ENCODE data around the gene LHX3. TPM values are rescaled to one million over a fixed set of nuclear protein-coding genes. Genes with fewer than 3 reads are reported as not detected.

The LHX3 gene
- total RNA-seq, 1 donor from 2014 or later = not detected

DNA sequence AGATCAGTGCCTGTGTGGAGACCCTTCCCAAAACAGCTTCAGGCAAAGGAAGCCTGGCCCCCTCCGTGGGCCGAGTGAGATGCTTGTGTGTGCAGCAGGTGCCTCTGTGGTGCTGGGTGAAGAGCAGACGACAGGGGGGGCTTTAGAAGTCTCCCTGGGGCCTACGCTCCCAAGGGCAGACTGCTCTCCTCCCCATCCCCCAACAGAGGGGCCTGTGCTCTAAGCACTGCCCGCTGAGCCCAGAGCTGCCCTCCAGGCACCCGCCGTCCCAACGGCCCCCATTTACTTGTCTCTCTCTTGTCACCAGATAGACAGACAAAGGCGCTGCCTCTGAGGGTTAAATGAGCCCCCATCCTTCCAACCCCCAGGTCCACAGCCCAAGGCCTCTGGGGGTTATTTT lies 2.7 kb upstream of the LHX3 start:
- Histone ChIP-seq H3K4me3 (no peak overlapping the region), H3K4me1 (no peaks in the 10 kb centered on the region), H3K9me3 (no peaks in the 10 kb centered on the region), H3K27ac (no peak overlapping the region), H3K27me3 (no peaks in the 10 kb centered on the region), H3K36me3 (peaks cover 0 to 5% of the 10 kb centered on the region in 2 donors)
- intact Hi-C loops (cut with DNase I) = no loop called here
- TF ChIP-seq, protein P1, sequence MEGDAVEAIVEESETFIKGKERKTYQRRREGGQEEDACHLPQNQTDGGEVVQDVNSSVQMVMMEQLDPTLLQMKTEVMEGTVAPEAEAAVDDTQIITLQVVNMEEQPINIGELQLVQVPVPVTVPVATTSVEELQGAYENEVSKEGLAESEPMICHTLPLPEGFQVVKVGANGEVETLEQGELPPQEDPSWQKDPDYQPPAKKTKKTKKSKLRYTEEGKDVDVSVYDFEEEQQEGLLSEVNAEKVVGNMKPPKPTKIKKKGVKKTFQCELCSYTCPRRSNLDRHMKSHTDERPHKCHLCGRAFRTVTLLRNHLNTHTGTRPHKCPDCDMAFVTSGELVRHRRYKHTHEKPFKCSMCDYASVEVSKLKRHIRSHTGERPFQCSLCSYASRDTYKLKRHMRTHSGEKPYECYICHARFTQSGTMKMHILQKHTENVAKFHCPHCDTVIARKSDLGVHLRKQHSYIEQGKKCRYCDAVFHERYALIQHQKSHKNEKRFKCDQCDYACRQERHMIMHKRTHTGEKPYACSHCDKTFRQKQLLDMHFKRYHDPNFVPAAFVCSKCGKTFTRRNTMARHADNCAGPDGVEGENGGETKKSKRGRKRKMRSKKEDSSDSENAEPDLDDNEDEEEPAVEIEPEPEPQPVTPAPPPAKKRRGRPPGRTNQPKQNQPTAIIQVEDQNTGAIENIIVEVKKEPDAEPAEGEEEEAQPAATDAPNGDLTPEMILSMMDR (IDR thresholded peaks at IDR 0.05) = no peak
- TF ChIP-seq POLR2A (IDR thresholded peaks at IDR 0.05) = no peak
- no peak for TF ChIP-seq POLR2AphosphoS5 (IDR thresholded peaks at IDR 0.05; ENCODE audit: insufficient read depth in 1 of 2, low read depth in 1 of 2)
- DNase-seq (ENCODE audit: extremely low spot score in 2 of 2) = no peak

DNA sequence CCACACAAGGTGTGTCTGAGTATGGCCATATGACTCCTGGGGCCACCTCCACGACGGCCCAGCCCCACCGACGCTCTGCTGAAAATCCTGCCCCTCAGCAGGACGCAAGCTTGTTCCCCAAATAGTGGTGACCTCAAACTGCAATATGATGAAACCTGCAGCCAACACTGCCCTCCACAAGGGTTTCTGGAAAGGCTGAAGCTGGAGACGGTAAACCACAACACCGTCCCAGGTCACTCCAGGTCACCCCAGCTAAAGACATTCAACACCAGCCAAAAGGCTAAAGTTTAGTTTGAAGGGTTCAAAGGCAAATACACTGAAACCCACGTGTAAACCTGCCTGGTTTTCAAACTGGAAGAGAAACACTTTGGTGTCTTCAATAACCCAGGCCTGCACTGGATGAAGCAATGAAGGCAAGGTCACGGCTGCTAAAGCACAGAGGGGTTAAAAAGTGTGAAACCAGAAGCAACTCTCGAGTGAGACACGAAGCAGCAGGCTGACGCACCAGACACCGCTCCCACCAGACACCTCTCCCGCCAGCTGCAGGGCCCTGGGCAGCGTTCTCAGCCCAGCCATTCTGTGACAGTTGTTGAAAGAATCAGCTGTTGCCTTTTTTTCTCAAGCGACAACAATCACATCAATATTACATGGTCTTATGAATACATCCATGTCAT lies 1.8 kb upstream of the LHX3 start:
- no peak for DNase-seq (ENCODE audit: extremely low spot score in 2 of 2)
- no peak overlapping the region for H3K27ac ChIP-seq

DNA sequence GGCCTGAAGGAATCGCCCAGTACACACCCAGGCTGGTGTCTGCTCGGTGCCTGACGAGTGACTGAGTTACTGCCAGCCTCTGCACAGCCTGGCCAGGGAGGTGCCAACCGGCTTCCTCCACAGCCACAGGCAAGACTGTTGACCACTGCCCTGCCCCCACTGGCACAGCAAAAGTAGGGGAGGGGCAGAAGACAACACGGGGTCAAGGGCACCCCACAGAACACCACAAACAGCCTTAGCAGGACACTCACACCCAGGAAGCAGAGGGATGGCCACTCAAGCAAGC lies 722 bp upstream of the LHX3 start:
- H3K4me3 ChIP-seq = no peak overlapping the region
- H3K27ac ChIP-seq = no peak overlapping the region
- H3K27me3 ChIP-seq = no peaks in the 10 kb centered on the region
- DNase-seq (ENCODE audit: extremely low spot score in 2 of 2) = no peak
- intact Hi-C loops (cut with DNase I) = no loop called here
- no peaks in the 10 kb centered on the region for H3K36me3 ChIP-seq
- no peaks in the 10 kb centered on the region for H3K4me1 ChIP-seq
- H3K9me3 ChIP-seq = no peaks in the 10 kb centered on the region
- TF ChIP-seq, protein P1 (IDR thresholded peaks at IDR 0.05) = no peak
- TF ChIP-seq POLR2A (IDR thresholded peaks at IDR 0.05) (no peak), POLR2AphosphoS5 (IDR thresholded peaks at IDR 0.05; ENCODE audit: insufficient read depth in 1 of 2, low read depth in 1 of 2) (no peak)

More for the DNA sequence above, 1.8 kb upstream of the LHX3 start:
- no peak for TF ChIP-seq POLR2A (IDR thresholded peaks at IDR 0.05)
- intact Hi-C loops (cut with DNase I) = no loop called here
- H3K4me3 ChIP-seq = no peak overlapping the region
- H3K36me3 ChIP-seq = no peaks in the 10 kb centered on the region
- H3K4me1 ChIP-seq = no peaks in the 10 kb centered on the region
- H3K9me3 ChIP-seq = no peaks in the 10 kb centered on the region
- no peaks in the 10 kb centered on the region for H3K27me3 ChIP-seq

DNA sequence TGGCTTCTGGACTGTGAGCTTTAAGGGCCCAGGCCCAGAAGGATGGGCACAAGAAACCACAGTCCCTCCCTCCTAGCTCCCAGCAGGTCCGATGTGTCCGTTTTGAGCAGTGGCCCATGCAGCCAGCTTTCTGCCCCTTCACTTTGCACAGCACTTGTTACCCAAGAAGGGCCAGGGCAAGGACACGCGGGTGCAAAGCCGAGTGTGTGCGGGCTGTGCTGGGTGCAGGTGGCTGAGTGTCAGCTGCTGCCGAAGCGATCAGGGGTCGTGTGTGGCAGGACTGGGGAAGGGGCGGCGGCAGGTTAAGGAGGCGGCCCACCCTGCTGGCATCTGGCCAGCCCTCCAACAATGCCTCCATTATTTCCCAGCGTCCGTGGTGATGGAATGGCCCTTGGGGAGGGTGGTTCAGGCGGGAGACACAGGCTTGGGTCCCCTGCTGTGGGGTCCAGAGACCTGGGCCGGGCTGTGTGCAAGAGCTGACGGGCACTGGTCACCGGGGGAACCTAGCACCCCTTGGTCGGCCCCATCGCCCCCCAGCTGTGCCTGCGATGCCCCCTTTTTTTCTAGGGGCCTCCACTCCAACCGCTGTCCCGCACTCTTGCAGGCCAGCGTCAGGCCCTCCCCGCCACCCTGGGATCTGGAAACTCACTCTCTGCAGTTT lies 653 bp downstream of the LHX3 start:
- Histone ChIP-seq H3K27ac (no peak overlapping the region), H3K36me3 (no peaks in the 10 kb centered on the region), H3K4me1 (no peaks in the 10 kb centered on the region), H3K27me3 (peaks cover 2% of the 10 kb centered on the region), H3K4me3 (no peak overlapping the region), H3K9me3 (no peaks in the 10 kb centered on the region)
- DNase-seq (ENCODE audit: extremely low spot score in 2 of 2) = no peak
- intact Hi-C loops (cut with DNase I) = loop anchor here (5.0 kb wide), 1 partner anchor 163 kb away; no protein-coding TSS in a partner anchor
- TF ChIP-seq, protein P1 (IDR thresholded peaks at IDR 0.05) = no peak
- TF ChIP-seq POLR2AphosphoS5 (IDR thresholded peaks at IDR 0.05; ENCODE audit: insufficient read depth in 1 of 2, low read depth in 1 of 2) = no peak
- TF ChIP-seq POLR2A (IDR thresholded peaks at IDR 0.05) = no peak

DNA sequence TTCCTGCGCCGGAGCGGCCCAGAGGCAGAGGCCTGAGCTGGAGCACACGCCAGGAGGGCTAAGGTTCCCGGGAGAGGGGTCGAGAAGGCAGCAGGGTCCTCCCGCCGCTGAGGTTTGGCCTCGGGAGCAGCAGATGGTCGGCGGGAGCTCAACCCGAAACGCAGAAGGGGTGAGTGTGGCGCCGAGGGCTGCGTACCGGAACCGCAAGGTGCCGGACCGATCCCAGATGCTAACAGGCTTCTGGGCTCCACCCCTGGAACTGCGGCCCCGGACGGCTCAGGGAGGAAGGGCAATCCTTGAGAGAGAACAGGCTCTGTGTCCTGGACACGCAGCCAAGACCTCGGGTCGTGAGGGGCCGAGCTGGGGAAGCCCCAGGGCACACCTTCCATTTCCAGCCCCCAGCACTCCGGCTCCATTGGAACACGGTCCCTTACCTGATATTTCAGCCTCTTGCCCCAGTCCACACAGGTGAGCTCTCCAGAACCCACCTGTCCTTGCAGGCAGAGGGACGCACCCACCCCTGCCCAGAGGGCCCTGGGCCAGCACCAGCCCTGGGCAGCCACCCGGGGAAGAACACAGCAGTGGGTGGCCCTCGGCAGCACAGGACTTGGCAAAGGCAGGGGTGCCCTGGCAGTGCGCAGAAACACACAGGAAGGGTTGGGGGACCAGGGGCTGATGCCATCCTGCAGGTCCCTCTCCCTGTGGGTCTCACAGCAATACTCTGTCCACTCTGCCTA lies 1.4 kb downstream of the LHX3 start:
- Histone ChIP-seq H3K4me3 (no peak overlapping the region), H3K4me1 (peaks cover 2% of the 10 kb centered on the region), H3K9me3 (no peaks in the 10 kb centered on the region), H3K36me3 (no peaks in the 10 kb centered on the region), H3K27me3 (peaks cover 6% of the 10 kb centered on the region), H3K27ac (no peak overlapping the region)
- no peak for TF ChIP-seq POLR2A (IDR thresholded peaks at IDR 0.05)
- TF ChIP-seq, protein P1 (IDR thresholded peaks at IDR 0.05) = no peak
- no peak for TF ChIP-seq POLR2AphosphoS5 (IDR thresholded peaks at IDR 0.05; ENCODE audit: insufficient read depth in 1 of 2, low read depth in 1 of 2)
- DNase-seq (ENCODE audit: extremely low spot score in 2 of 2) = no peak
- intact Hi-C loops (cut with DNase I) = loop anchor here (5.0 kb wide), 1 partner anchor 164 kb away; no protein-coding TSS in a partner anchor
